HG03354 (cell line): ENCODE results near the gene MAGI2.

Experiments used
- ATAC-seq: cut with Tn5 transposase; IDR thresholded peaks from one replicate; pipeline ENCODE4 v1.9.1; 2021; ENCODE audit warnings: mild to moderate bottlenecking; ENCODE audit not compliant: unreplicated experiment, poor library complexity, severe bottlenecking

MAGI2 gene

DNA sequence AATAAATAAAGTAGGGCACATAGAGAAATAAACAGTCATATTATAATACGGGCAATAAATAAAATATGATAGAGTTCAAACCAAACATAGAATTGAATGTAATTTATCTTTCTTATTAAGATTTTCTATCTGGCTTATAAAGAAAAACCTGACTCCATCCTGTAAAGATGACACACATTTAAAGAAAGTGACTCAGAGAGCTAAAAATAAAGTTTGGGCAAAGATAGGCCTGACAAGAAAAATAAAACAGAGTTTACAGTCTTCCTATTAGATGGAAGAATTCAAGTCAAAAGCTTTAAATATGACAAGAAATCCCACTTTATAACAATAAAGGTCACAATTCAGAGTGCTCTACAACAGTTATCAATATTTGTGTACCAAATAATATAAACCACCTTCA is 1074.3 kb downstream of the MAGI2 start:
- no peak for ATAC-seq

DNA sequence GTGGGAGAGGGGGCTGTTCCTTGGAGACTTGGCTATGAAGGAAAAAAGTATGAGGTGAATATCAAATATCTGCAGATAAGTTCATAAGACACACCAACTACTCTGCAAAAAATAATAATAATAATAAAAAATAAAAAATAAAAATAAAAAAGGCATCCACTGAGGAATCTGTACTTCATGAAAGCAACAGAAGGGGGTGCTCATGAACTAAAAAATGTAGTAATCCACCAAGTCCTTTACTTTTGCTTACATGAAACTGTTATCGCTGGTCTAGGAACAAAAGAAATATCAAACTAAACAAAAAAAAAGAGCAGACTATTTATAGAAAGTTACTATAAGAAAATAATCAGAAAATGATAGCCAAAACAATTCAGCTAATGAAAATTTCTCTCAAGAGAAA is 1075.9 kb downstream of the MAGI2 start:
- no peak for ATAC-seq

DNA sequence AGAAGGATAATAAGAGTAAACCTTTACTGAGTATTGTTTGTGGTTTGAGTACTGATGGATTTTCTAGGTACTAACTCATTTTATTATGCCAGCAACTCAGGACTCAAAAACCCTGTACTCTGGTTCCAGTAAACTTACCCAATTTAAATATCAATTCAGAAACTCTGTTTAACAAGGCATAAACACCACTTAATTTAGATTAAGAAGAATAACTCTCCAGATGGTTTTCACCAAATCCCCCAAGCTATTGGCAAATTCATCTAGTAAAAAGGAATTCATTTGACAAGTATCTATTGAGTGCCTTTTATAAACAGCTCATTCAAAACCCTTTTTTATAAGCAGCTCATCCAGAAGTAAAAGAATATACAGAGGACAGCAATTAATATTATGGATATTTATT is 1082.5 kb downstream of the MAGI2 start:
- ATAC-seq, result no peak

DNA sequence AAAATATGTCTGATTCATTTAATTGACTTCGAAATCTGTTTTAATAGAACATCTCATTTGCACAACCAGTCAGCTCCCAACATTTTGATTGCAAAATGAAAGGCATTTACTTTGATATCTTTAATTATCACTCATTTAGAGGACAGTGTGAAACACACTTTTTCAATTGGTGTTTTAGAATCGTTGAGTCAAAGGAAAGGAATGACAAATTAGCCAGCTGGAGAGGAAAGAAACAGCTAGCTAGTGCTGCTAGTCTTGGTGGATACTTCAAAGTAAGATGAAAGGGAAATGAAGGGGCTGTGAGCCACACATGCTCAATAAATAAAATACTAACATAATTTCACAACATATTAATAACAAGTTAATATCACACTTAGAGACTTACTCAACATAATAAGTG is 1084.7 kb downstream of the MAGI2 start:
- no peak for ATAC-seq

DNA sequence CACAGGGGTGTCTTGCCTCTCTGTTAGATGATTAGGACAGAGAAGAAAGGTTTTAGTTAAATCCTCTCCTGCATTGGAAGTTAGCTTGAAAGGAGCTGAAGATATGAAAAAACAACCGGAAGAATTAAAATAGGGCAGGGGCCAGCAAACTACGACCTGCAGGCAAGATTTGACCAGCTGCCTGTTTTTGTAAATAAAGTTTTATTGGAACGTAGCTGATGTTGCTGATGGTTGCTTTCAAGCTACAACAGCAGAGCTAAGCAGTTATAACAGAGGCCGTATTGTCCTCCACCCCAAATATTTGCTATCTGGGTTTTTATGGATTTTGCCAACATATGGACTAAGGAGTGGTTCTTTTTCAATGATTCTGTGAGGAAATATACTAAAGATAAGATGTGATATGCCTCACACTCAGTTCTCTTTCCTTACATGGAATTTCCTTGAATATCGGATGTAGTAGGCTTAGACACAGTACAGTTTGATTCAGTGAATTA is 1086.1 kb downstream of the MAGI2 start:
- ATAC-seq, result no peak

DNA sequence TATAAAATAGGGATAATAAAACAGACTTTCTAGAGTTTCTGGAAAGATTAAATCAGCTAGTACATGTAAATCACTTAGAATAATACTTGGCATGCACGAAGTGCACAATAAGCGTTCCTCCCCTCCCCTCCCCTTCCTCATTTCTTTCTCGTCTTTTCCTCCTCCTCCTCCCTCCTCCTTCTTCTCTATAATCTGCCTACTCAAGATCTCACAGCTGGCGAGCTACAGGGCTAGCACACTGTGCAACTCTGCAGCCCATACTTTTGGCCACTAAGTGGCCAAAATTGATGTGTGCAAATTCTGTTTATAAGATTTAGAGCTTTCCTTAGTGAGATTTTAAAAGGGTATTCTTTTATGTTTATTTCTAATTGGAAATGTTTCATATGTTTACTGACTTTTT is 1089.6 kb downstream of the MAGI2 start:
- ATAC-seq, result no peak

DNA sequence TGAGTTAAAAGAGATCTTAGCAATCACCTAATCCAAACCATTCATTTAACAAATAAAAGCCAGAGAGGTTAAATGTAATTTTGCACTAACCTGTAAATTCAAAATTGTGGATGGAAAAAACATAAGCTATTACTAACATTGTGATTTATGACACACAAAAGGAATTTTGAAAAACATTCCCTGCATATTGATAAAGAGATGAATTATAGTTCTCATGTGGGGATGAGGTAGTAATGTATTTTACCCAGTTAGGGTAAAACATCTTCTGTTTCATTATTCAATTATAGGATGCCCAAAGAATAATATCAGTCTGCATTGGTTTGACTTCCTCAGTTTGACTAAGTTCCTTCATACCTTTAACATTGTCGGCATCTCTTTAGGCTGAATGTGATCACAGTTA is 1093.6 kb downstream of the MAGI2 start:
- ATAC-seq, result no peak

DNA sequence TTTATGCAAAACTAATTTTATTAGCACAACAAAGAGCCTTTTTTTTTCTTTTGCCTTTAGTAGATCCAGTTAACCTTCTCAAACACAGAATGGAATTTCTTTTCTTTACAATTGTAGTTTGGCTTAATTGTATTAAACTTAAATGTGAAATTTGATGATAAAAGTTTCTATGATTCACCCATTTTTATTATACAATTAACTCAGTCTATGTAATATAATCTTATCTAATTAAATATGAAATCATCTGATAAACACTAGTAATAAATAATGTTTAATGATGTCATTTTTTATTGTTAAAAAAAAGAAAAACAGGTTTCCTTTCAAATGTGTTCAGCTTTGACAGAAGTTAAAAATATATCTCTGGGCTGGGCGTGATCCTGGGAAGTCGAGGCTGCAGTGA is 1095.8 kb downstream of the MAGI2 start:
- no peak for ATAC-seq

DNA sequence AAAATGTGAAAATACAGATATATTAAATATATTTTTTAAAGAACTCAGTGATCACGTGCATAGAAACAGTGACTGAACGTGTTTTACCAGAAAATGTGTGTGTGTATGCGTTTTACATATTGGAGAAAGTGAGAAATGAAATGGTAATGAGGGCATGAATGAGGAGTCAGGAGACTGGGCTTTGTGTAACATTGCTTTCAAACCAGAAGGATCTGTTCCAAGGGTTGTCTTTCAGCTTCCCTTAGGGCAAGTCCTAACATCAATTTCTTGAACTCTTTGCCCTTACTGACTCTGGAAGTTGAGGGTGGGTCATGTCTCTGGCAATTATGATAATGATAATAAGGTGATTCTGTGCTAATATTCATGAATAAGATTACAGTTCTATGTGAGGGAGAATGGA is 1097.6 kb downstream of the MAGI2 start:
- no peak for ATAC-seq

DNA sequence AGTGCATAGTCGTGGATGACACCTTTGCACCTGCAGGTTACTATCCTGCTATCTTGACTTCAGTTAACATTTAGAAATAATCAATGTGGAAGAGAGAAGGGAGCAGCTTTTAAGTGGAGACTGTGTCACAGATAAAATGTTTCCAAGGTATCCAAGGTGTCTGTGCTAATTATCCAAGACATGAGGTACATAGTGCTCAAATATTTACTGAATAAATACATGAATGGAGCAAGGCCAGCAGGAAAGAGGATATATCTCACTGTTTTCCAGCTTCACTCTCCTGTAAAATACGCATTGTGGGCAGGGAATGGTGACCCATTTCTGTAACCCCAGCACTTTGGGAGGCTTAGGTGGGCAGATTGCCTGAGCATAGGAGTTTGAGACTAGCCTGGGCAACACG is 1102.5 kb downstream of the MAGI2 start:
- no peak for ATAC-seq

DNA sequence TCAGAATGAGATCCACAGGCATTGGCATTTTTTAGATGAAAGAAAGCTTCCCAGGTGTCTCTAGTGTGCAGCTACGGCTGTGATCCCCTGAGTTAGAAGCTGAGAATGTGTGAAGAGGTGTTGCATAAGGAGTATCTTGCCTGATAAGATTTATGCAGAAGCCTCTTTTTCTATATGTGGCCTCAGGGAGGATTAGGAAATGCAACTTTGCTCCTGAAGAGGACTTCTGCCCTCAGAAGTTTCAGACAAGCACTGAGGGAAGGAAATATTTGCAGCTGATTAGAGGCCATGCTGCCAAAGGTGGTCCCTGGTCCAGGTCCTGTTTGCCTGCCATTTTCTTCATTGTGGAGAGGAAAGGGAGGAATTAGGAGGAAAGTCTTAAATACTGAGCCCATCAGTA is 1103.1 kb downstream of the MAGI2 start:
- ATAC-seq, result no peak

DNA sequence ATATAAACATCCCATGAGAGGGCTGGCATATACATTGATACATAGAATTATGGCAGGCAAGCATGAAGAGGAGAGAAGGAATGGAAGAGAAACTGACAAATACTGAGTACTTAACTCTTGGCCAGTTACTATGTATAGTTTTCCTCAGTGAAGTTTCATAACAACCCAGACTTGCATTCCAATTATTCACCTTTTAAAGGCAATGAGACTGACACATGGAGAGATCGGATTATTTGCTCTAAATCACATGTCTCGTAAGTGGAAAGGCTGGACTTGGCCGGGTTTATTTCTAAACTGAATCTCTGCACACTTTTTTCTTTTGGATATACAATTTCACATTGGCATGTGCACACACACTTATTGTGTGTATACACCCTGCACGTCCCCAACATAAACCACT is 1106.6 kb downstream of the MAGI2 start:
- ATAC-seq, result no peak

DNA sequence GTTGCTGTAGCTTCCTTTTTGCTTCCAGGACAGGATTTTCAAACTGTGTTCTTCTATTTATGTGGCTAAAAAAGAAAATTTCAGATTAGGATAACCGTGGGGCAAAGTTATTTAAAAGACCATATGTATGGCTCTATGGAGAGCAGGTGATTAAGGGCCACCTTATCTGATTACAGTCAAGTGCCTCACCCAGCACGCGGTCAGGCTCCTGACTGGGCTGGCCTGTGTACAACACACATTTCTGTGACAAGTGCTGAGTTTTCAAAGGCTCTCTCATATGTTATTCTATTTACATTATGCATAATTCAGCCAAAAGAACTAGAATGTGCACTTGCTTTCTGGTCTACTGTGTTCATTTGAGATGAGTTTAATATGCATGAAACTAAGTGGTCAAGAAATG is 1107.5 kb downstream of the MAGI2 start:
- ATAC-seq, result no peak

DNA sequence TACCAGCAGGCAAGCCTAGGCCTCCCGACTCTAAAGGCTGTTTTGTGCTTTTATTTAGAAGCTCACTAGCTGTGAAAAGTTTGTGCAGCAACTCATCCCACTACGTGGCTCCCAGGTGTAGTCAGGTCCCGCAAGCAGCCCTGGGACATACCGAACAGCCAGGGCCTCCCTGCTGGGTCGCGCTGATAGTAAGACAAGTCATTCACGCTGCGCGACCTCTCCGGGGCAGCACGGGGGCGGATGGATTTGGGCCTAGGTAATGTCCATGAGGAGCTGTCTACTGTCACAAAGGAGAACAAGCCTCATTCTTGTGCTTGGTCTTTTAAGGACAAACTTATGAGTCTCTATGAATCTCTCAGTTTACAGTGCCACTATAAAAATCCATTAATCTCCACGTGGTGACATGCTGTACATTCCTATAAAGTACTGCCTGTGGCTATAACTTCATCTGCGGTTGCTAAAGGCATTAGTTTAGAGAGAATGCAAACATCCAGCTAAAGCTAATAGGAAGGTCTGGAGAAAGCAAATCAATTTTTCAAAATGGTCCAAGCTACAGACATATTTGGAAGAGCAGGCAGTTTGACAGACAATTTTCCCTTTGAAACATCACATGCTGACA is 1108.1 kb downstream of the MAGI2 start:
- ATAC-seq, result no peak

DNA sequence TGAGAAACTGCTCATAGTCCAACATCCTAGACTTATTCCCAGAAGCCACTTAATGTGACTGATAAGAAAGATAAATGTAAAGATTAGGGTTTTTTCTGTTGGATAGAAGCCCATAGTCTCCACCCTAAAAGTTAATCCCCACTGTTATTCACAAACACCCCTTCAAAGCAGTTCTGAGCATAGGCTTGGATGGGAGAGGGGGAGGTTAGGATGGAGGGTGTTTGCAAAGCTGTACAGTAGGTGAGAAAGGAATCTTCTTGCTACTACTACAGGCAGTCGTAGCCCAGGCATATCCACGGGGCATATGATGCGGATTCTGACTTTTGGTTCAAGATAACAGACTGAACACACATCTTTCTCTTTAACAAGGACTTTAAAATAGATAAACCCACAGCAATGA is 1119.0 kb downstream of the MAGI2 start:
- ATAC-seq, result no peak

DNA sequence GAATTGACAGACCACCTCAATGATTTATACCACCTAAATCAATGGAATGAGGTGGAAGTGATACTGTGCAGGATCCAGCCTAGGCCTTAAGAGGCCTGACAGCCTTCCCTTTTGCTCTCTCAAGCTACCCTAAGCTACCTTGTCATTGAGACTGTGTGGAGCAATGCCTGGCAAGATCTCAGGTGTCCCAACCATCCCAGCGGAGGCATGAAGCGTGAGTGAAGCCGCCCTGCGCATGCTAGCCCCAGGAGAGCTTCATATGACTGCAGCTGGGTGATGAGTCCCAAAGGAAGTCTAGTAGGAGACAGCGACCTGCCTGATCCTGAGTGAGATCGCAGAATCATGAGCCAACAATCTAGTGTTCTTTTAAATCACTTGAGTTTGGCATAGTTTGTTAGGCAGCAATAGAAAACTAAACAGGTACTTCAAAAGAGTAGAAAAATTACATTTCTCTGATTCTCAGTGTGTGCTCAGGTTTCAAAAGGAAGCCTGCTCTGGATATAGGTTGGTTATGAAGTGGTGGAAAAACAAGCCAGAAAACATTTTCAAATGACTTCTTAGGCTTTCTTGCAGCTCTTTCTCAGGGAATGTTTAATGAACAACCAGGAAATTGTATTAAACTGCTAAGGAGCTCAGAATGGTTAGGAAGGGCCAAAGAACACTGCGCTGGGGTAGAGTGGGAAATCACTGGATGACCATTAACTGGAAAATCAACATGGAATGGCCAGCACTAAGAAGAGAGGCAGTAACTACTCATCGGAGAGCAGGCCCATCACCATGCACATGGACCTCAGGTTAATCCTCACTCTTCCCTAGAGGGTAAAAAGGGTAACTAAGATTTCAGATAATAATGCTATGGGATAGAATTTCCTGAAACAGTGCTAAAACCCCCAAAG is 1119.7 kb downstream of the MAGI2 start:
- ATAC-seq, result no peak

DNA sequence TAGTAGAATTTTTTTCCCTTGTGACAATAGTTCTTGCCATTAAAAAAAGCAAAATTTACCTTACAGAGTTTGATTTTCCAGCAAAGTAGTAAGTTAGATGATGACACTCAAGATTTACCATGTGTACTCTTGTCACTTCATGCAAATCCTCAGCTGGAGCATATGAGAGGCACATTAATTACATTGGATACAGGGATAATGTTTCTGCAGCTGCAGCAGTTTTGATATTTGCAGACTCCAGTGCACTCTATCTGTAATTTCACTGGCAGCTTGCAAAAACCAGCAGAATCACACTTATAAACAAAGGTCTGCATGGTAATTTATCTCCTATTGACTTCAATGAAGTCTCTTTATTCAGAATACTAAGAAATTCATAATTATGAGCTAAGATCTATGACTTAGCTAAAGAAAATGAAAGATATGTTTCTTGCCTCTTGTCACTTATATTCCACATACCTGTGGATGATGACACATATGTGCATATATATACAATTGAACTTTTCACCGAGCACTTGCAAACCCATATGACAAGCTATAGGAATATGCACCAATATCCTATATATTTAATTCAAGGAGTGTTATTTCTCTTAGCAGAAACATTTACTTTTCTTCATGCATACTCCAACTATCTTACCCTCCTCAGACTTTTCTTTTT is 1124.3 kb downstream of the MAGI2 start:
- no peak for ATAC-seq

DNA sequence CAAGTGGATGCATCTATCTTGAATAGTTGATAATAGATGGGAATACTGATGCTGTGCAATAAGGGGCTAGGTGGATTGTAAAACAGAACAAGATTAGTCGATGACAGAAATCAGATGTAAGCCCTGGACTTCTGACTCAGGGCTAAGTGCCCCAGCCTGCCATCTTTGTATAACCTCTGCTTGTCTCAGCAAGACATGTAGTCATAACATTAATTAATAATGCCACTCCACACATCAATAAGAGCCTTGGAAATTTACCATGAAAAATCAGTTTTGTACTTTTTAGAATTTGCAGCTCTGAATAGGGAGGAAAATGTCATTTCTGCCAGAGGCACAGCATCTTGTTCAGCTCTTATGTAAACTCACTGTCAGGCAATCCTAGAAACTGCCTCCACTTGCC is 1125.7 kb downstream of the MAGI2 start:
- no peak for ATAC-seq

DNA sequence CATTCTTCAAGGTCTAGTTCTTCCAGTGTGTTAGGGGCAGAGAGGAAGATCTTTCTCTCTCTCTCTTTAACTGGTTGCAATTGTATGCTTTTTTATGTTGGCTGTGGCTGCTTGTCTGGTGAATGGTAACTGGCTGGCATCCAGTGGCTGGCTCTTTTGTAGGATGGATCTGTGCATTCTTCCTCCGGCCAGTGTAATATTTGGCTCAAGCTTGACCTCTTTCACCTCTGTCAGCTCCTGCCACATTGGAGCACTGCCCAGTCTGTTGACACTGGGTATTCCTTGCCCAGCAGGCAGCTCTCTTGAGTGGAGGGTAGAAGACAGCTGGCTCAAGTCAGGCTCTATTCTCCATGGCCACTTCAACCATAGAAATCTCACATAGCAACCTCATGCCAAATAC is 1126.6 kb downstream of the MAGI2 start:
- no peak for ATAC-seq

DNA sequence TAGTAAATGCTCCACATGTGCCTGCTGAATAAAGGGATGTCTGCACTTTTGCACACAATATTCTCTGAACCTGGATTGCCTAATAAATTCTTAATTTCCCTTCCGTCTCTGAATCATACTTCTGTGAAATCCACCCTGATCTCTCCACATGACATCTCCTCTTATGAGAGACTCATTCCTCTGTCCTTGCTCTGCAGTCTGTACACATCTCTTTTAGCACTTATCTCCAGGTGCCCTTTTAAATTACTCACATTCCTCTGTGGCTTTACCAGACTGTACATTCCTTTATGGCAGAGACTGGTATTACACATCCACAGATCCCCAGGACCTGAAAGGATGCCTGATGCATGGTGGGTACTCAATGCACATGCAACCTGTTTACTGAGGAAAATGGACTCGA is 1127.3 kb downstream of the MAGI2 start:
- ATAC-seq, result no peak

DNA sequence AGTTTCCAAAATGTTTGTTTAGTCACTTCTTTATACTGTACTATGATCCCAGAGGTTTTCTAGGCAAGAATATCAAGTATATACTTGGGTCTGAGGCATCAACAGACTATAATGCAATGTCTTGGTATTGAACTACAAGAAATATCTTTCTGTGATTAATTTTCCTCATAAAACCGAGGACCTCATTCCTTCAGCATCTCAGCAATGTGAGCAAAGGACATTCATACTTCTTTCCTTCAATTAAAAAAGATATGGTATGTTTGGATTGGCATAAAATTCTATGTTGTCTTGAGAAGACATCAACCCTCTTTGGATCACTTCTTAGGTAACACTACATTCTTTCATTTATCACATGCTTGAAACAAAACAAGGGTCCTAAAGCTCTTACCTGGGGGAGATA is 1130.3 kb downstream of the MAGI2 start:
- no peak for ATAC-seq
